Activated T-helper 9 cell treated with anti-CD3 and anti-CD28 coated beads, Interleukin-2, amount 50 U/mL, for 16 hours (primary cell): ENCODE measurements around the gene FBXW7.

Experiments used
- DNase-seq: peaks from one replicate; pipeline ENCODE4 v3.0.0-alpha.2; 2020; ENCODE audit warnings: low read depth

Gene FBXW7

GRCh38 chr4:152427981-152428380 lies 107.9 kb downstream of the FBXW7 start:
- DNase-seq: no peak

- DNase-seq: no peak
These were observed 110.9 kb downstream of the FBXW7 start for GRCh38 chr4:152424977-152425376.

- DNase-seq: no peak
These were observed 111.5 kb downstream of the FBXW7 start for GRCh38 chr4:152424396-152424795.

- no peak for DNase-seq
These were observed 113.0 kb downstream of the FBXW7 start for GRCh38 chr4:152422817-152423320.

- DNase-seq: no peak
These were observed 114.3 kb downstream of the FBXW7 start for GRCh38 chr4:152421576-152421975.

- DNase-seq: no peak
These were observed 116.1 kb downstream of the FBXW7 start for GRCh38 chr4:152419809-152420208.

- no peak for DNase-seq
These were observed 118.2 kb downstream of the FBXW7 start for GRCh38 chr4:152417673-152418072.

GRCh38 chr4:152415980-152416379 lies 119.9 kb downstream of the FBXW7 start:
- DNase-seq: no peak

GRCh38 chr4:152408514-152409327 lies 127.2 kb downstream of the FBXW7 start:
- DNase-seq: no peak

- no peak for DNase-seq
These were observed 134.5 kb downstream of the FBXW7 start for GRCh38 chr4:152401424-152401823.

GRCh38 chr4:152399246-152399645 lies 136.6 kb downstream of the FBXW7 start:
- DNase-seq: no peak

GRCh38 chr4:152398060-152398459 lies 137.8 kb downstream of the FBXW7 start:
- no peak for DNase-seq

- no peak for DNase-seq
These were observed 141.1 kb downstream of the FBXW7 start for GRCh38 chr4:152394791-152395190.

- no peak for DNase-seq
These were observed 143.8 kb downstream of the FBXW7 start for GRCh38 chr4:152392079-152392478.

GRCh38 chr4:152390216-152390615 lies 145.7 kb downstream of the FBXW7 start:
- DNase-seq: no peak

GRCh38 chr4:152389359-152389758 lies 146.5 kb downstream of the FBXW7 start:
- DNase-seq: no peak

GRCh38 chr4:152385551-152385950 lies 150.3 kb downstream of the FBXW7 start:
- DNase-seq: no peak

GRCh38 chr4:152382057-152382785 lies 153.7 kb downstream of the FBXW7 start:
- DNase-seq: no peak

- DNase-seq: no peak
These were observed 155.0 kb downstream of the FBXW7 start for GRCh38 chr4:152380919-152381318.

GRCh38 chr4:152380185-152380584 lies 155.7 kb downstream of the FBXW7 start:
- no peak for DNase-seq

GRCh38 chr4:152374606-152375285 lies 161.1 kb downstream of the FBXW7 start:
- DNase-seq: no peak

- no peak for DNase-seq
These were observed 161.7 kb downstream of the FBXW7 start for GRCh38 chr4:152374153-152374552.

- DNase-seq: no peak
These were observed 163.4 kb downstream of the FBXW7 start for GRCh38 chr4:152372444-152372843.
